ENCODE measurements around the gene ZMYND10.
A peak's percentile ranks its signal among the peaks of the same experiment; 100 is the strongest.

Gene ZMYND10

DNA sequence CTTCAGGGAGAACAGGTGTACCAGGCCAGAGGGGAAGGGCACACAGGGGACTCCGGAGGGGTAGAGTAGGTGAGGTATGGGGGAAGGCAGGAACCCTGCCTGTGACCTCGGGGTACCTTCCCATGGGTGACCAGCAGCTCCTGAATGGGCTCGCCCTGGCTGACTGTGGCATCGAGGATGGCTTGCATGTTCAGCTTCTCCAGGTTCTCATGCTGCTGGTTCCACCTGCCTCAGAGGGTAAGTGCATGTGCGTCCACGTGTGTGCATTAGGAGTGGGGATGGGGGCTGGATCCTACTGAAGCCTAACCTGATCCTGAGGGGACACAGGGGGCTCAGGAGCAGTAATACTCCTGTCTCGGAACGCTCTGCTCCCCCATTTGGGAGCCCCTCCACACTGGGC, 524 bp downstream of the ZMYND10 start:
- DNase-seq (ENCODE audit: low spot score), result no peak

DNA sequence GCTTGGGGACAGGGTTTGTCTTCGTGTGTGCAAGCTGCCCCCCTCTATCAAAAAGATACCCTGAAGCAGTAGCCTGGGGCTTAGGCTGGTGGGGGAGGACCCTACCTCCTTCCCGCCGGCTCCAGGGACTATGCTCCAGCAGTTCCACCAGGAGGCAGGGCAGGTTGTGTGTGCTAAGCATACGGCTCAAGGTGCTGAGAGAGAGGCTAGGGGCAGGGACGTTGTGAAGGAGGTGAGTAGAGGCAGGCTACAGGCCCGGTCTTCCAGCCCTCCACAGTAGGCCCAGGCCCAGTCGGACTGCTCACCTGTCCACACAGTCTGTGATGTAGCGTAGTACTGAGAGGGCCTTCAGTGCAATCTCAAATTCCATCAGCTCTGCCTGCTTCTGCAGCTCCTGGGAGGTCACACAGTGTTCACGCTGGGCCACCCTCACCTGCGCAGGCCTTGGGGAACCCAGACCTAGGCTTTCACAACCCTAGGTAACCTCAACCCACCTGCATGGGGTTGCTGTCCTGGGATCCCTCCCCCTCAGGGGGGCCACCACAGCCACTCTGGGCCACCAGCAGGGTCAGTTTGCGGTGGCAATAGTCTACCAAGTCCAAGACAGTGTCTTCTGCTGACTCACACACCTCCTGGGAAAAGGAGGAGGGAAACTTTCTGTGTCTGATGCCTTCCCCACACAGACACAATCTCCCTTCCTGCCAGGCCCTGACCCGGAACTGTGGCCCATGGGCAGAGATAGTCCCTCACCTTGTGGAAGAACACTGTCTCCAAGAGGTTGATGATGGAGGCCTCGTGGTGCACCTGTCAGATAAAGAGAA, 2.5 kb downstream of the ZMYND10 start:
- no peak for DNase-seq (ENCODE audit: low spot score)

DNA sequence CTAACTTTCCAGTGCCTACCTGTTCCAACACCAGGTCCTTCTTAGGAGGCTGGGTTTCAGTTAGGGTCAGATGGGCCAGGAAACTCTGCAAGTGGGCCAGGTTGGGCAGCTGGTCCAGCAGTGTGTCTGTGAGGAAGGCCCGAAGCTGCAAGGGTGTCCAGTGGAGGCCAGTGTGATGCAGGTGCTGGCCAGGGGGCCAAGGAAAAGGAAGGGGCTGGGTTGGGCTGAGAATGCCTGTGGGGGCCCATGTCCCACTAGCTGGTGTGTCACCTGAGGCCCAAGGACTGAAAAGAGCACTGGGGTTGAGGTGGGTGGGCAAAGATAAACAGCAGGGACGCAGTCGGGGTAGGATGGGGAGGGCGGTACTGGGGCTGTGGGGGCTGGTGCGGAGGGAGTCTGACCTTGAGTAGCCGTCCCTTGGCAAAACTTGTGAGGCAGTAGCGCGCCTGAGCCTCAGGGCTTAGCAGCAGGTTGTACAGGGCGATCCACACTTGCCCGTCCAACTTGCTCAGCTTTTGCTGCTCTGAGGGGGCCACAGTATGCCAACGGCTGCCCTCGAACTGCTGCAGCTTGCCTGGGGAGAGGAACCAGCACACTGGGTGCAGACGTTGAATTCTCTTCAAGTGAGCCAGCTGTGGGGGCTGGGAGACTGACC, 3.4 kb downstream of the ZMYND10 start:
- no peak for DNase-seq (ENCODE audit: low spot score)

DNA sequence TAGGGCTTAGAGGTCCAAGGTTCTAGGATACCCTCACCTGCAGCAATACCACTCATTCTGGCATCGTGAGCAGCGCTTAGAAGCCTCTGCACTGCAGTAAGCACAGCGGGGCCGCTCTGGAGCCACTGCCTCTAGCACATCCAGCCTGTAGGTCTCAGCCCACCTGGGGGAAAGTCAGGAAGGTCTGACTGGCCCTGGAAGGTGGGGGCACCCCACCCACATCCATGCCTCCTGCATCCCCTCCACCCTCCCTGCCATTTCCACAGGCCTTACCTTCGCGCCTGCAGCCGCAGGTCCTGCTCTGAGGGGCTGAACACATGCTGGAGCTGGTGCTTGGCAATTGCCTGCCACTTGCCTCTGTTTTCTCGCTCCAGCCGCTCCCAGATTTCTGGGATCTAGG, 4.0 kb downstream of the ZMYND10 start:
- DNase-seq (ENCODE audit: low spot score), result no peak

DNA sequence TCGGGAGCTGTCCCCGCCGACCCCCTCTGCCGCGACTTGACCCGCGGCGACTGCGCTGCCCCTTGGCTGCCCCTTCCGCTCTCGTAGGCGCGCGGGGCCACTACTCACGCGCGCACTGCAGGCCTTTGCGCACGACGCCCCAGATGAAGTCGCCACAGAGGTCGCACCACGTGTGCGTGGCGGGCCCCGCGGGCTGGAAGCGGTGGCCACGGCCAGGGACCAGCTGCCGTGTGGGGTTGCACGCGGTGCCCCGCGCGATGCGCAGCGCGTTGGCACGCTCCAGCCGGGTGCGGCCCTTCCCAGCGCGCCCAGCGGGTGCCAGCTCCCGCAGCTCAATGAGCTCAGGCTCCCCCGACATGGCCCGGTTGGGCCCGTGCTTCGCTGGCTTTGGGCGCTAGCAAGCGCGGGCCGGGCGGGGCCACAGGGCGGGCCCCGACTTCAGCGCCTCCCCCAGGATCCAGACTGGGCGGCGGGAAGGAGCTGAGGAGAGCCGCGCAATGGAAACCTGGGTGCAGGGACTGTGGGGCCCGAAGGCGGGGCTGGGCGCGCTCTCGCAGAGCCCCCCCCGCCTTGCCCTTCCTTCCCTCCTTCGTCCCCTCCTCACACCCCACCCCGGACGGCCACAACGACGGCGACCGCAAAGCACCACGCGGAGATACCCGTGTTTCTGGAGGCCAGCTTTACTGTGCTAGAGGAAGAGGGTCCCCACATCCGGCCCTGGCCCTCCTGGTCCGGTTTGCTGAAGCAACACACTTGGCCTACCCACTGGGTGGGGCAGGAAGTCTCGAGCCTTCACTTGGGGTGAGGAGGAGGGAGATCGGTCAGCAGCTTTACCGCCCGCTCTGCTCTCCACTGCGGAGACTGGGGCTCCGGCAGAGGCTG, 4.8 kb downstream of the ZMYND10 start, which contains the start of gene RASSF1:
TSS of gene RASSF1 (minus strand) at position 389 of the 882 bp plus-strand sequence. CDS start at position 358, 31 bp downstream.
- DNase-seq (ENCODE audit: low spot score), result no peak

DNA sequence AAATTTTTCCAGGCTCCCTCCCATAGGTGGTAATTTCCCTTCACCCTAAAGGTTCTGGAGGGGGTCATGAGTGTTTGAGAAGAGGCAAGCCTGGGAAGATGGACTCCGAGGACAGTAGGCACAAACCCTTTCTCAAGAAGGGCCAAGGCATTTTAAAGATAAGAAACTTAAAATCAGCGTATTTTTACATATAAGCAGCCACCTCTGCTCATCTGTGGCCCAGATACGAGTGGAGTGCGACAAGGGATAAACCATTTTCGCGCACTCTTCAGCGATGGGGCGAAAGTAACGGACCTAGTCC, 5.4 kb downstream of the ZMYND10 start:
- no peak for DNase-seq (ENCODE audit: low spot score)

DNA sequence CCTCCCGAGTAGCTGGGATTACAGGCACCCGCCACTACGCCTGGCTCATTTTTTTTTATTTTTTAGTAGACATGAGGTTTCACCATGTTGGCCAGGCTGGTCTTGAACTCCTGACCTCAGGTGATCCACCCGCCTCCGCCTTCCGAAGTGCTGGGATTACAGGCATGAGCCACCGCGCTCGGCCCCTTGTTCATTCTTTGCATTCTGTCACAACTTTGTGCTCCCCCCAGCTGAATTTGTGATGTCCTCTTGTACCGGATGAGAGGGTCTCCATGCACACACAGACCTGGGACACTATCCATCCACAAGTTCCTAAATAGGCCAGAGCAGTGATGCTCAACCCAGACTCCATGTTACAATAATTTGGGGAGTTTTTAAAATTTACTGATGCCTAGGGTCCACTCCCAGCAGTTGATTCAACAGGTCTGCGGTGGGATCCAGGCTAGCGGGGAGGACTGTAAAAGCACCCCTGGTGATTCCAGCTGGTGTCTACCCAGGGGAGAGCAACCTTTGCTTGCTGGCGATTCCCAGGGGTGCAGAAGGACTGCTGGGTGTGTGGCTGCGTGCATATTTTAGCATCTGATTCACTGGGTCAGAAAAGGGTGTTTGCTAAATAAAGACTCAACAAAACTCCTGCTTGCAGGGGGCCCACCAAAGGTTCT, 5.9 kb downstream of the ZMYND10 start:
- DNase-seq (ENCODE audit: low spot score), result no peak

DNA sequence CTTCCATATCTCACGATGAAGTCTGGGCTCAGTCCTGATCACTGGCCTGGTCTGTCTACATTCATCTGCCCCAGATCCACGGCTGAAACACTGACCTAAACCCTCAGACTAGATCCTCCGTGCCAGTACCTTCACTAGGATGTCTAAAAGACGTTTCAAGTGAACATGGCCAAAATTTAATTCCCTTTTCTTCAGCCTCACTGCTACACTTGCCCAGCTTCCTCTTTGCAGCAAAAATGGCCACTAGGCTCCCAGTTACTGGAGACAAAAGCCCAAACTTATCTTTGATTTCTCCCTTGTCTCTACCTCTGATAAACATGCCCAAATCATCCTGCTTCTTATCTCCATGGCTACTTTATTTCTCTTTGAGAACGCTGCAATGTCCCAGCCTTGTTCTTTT, 6.6 kb downstream of the ZMYND10 start:
- no peak for DNase-seq (ENCODE audit: low spot score)

DNA sequence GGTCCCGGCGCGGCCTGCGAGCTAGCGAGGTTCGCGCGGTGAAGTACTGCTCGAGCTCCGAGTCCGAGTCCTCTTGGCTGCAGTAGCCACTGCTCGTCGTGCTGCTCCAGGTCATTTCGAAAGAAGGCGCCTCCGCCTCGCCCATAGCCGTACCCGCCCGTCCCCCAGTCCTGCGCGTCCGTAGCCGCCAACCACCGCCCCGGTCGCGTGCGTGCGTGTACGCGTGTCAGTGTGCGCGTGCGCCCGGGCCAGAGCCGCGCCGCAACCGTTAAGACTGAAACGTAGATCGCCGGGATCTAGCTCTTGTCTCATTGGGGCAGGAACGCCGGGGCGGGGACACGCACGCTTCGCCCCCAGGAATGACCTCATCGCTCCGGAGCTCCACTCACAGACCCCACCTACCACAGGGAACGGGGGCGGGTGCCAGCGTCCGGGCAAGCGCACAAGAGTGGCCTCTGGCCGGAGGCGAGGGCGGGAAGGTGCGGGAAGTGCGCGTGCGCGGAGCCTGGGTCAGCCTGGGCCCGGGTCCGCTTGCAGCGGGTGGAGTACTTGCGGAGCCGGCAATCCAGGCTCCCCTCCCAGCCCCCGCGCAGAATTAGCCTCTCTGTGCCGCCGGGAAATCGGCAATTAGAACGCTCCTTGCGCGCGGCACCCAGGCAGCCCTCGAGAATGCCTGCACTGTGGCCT, 8.2 kb downstream of the ZMYND10 start:
- peak; percentile 100 for DNase-seq (ENCODE audit: low spot score)

DNA sequence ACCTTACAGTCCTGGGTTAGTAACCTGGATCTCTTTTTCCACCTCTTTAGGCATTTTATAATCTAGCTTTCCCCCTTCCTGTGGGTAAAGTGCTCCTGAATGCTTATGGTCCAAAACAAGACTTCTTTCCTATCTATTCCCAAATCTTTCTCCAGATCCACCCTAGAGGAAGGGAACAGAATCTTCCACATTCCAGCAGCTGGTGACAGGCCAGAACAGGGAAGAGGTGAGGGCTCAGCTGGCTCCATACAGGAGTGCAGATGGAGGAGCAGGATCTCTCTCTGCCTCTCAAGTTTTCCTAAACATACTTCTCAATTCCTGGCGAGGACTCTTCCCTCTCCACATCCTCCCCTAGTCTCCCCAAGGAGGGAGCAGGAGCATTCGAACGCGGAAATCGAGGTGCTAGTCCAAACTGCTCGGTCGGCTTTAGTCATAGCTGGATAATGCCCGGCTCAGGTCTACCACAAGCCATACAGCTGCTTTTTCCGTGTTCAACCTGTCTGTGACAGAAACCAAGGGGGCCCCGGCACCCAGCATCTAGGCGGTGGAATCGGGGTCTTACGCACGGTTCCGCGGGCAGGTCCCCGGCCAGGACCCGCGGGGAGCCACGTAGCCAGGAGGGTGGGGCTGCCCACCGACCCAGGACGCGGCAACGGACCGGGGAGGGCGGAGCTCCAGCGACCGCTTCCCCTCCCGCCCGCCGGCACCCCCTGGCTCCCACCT, 8.9 kb downstream of the ZMYND10 start:
- no peak for DNase-seq (ENCODE audit: low spot score)

DNA sequence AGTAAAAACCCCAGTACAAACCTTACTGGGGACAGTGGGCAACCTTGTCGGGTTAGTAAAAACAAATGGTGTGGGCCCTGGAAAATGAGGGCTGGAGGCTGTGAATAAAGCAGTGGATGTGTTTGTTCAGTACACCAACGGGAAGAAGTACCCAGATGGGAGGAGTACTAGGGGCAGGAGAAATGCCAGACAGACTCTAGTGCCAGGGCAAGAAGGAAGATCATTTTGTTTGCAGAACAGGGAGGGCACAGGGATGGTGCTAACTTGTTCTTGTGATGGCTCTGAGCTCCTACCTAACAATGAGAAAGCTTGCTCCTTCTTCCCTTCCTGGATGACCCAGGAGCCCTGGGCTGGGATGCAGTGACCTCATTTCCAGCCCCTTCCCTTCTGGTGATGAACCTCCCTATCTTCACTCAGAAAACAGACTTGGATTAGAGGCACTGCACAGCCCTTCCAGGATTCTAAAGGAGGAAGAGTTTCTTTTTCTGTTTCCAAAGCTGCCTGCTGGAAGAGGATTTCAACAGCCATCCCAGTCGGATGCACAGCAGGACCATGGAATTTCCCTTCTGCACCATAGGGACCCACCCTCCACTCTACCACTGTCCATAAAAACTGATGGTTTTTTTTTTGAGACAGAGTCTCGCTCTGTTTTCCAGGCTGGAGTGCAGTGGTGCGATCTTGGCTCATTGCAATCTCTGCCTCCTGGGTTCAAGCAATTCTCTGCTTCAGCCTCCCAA, 11.0 kb downstream of the ZMYND10 start:
- no peak for DNase-seq (ENCODE audit: low spot score)

DNA sequence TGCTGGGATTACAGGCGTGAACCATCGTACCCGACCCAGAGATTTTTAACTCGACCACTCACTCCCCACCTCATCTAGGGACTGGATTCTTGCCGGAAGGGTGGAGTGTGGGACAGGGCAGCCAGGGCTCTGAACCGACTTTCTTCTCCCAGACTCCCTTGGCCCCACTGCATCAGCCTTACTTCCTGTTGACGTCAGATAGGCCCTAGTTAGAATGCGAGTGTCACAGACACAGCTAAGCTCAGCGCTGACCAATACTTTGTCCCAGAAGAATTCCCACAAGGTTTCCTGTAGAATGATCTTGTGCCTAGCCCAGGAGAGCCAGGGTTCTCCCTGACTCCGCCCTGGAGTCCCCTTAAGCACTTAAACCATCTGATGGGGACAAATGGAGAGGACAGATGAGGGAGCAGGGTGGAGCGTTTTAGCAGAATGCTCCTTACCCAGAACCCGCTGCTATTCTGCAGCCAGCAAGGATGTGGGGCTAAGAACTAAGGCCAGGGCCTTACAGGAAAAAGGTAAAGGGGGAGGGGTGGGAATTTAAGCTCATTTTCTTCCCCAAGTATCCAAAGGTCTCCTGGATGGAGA, 11.7 kb downstream of the ZMYND10 start:
- DNase-seq (ENCODE audit: low spot score), result no peak

DNA sequence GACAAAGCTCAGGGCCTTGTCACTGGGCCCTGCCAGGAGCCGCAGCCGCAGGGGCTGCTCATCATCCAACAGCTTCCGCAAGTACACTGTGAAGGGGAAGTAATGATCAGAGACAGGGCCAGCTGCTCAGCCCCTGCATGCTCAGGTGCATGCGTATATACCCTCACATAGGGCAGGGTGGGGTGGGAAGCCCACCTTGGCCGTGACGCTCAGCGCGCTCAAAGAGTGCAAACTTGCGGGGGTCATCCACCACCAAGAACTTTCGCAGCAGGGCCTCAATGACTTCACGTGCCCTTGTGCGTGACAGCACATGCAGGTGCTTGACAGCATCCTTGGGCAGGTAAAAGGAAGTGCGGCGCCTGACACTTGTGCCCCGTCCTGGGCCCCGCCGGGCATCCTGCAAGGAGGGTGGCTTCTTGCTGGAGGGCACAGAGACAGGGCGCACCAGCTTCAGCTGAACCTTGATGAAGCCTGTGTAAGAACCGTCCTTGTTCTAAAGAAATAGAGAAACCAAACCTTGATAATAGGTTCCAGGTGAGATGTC, 14.1 kb downstream of the ZMYND10 start:
- no peak for DNase-seq (ENCODE audit: low spot score)

DNA sequence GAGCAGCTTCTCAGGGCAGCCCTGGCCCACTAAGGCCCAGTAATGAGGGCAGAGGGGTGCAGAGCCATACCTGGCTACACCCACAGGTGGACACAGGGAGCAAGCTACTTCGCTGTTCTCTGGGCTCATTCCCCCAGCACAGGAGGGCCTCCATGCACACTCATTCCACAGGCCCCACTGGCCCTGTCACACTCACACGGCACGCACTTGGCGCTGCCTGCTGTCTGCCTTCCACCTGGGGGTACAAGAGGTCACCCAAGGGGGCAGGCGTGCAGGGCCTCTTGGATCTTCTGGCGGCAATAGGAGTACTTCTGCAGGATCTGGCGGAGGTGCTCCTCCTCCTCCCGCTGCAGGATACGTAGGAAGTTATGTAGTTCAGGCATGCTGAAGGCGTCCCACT, 15.2 kb downstream of the ZMYND10 start:
- DNase-seq (ENCODE audit: low spot score), result no peak

DNA sequence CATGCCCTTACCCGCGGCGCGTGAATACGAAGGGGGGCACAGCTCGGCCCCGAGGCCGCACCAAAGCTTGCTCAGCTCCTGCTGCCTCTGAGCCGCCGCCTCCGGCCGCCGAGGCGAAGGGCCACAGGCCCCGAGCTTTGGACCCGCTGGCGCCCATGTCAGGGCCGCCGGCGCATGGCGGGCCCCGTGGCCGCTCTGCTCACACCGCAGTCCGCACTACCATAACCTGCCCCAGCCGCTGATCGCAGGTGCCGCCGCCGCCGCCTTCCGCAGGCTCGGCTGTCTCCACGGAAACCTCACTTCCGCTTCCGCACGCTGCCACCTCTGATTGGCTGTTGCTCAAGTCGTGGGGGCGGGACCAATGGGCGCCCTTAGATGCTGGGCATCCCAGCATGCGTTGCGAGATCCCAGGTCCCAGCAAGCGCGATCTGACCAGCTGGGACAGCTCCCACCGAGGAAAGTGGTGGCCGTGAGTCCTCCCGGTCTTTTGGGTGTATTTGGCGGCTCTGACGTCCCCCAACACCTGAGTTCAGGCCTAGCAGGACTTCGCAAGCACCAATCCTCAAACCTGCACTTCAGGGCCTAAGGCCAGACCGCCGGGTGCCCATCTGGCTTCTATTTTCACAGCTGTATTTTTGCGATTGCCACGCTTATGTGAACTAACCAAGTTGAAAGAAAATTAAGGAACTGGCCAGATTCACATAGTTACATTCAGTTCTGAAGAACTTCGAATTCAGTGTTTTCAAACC, 17.4 kb downstream of the ZMYND10 start, which contains the start of gene TUSC2:
TSS of gene TUSC2 (minus strand) at position 281 of the 749 bp plus-strand sequence. CDS start at position 157, 124 bp downstream.
- peak; percentile 99 for DNase-seq (ENCODE audit: low spot score)

DNA sequence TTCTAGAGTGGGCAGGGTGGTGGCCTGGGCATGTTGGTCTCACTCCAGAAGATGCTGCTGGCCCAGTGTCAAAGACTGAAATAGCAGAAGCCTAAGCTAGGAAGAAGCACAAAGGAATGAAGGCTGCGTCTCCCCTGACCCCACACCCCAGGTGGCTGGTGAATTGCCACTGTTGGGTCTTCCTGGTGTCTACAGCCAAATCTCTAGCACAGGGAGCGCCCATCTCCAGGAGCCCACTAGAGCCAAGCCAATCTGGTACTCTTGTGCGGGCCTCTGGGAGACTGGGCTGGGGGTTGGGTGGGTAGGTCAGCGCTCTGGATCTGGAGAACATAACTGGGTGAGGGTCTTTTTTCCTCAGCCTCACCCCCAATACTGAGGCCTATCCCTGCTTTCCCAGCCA, 18.4 kb downstream of the ZMYND10 start:
- no peak for DNase-seq (ENCODE audit: low spot score)

DNA sequence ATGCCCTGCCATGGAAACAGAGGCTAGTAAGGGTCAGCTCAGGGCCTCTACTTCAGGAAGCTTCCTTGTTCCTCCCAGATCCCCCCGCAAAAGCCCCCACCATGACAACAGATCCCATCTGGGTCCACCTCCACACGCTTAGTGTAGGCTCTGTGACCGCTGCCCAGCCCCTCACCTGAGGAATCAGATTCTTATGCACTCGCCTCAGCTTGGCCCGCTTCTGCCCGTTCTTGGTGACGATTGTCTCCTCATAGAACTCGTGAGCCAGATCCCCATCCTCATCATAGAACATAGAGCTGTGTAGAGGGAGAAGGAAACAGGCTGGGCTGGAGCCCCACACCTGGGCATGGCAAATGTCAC, 19.4 kb downstream of the ZMYND10 start:
- no peak for DNase-seq (ENCODE audit: low spot score)

DNA sequence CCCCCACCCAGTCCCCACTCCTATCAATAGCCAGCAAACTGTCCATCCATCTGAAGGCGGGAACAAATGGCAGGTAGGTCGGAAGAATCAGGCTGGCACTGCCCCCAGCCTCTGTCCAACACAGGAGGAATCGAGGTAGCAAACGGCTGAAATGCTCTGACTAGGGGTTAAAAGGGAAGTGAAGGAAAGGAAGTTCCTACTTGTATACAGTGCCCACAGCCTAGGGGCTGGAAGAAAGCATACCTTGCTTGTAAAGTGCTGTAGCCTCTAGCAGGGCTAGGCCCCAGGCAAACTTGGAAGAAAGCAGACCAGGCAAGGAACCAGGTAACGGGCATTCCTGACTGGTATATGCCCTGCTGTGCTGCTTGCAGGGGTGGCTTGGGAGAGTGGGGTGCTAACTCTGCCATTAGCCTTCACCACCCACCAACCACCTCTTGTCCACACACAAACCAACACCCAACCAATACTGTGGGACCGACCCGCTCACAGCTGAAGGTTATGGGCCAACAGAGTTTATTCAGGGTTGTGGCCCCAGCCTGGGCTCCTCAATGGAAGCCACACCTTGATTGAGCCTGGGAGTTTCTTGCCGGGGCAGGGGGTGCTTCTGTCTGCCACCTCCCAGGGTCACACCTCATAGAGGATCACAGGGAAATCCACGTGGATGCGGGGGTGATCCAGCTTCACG, 19.9 kb downstream of the ZMYND10 start:
- DNase-seq (ENCODE audit: low spot score), result no peak
